HG03558 (cell line): ENCODE results near the gene ACTRT2.

Experiments used
- ATAC-seq: cut with Tn5 transposase; IDR thresholded peaks from one replicate; pipeline ENCODE4 v1.9.1; 2021; ENCODE audit warnings: moderate number of reproducible peaks; ENCODE audit not compliant: unreplicated experiment; ENCODE audit errors: extremely low read depth

ACTRT2 gene

GRCh38 chr1:3021233-3021671 lies at the start of gene ACTRT2:
Gene ACTRT2, plus strand, starts transcription at chr1:3021467. Its CDS starts 220 bp downstream, at chr1:3021687.
- ATAC-seq = no peak

DNA sequence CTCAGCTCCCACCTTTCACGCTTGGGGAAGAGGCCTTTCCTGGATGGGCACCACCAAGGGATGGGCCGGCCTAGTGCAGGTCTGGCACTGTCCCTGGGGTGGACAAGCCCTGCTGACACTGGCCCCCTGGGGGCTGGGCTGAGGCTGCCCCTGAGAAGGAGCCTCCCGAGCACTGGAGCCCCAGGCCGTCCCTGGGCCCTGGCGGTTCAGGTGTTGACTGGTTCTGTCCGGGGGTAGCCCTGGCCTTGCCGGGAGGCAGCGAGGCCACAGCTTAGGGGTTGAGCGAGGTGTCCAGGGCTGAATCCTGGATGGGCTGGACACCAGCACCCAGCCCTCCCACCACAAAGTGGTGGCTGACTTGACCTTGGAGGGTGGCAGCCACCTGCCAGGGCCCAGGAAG lies 49.7 kb upstream of the ACTRT2 start:
- ATAC-seq = no peak

DNA sequence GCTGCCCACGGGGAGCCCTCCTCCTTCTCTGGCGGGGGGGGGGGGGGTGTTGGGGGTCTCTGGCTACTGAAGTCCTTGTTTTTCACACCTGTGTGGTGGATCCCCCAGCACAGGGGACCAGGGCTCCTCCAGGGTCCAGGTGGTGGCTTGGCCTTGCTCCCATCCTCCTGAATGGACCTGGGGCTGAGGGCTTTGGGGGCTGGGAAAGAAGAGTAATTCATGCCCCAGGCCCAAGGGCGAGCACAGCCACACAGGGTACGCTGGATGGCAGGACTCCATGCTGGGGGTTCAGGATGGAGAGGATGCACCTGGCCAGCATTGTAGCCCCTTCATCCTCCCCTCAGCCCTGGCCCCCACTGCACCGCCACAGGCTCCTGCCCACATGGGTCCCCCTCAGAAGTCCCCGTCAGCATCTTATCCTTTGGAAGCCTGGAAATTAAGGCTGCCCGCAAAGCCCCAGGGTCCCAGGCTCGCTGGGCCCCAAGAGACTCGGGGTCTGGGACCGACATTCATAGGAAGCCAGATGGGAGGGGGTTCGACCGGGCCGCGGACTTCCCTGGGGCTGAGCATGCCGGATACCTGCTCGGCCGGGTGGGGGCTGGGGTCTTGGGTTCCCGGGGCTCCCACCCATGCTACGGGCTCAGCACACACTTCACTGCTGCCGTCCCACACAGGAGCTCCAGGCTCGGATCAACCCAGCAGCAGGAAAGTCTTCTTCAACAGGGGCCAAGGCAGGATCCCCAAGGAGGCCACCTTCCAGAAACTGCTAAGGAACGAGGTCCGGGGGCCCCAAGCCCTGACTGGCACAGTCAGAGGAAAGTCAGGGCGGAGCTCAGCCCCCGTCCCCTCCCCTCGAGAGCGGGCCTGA lies 49.0 kb upstream of the ACTRT2 start:
- no peak for ATAC-seq

GRCh38 chr1:2972879-2973575 lies 48.2 kb upstream of the ACTRT2 start:
- ATAC-seq = no peak

- no peak for ATAC-seq
These were observed 47.4 kb upstream of the ACTRT2 start for GRCh38 chr1:2973601-2974593.

- no peak for ATAC-seq
These were observed 46.5 kb upstream of the ACTRT2 start for GRCh38 chr1:2974701-2975301.

DNA sequence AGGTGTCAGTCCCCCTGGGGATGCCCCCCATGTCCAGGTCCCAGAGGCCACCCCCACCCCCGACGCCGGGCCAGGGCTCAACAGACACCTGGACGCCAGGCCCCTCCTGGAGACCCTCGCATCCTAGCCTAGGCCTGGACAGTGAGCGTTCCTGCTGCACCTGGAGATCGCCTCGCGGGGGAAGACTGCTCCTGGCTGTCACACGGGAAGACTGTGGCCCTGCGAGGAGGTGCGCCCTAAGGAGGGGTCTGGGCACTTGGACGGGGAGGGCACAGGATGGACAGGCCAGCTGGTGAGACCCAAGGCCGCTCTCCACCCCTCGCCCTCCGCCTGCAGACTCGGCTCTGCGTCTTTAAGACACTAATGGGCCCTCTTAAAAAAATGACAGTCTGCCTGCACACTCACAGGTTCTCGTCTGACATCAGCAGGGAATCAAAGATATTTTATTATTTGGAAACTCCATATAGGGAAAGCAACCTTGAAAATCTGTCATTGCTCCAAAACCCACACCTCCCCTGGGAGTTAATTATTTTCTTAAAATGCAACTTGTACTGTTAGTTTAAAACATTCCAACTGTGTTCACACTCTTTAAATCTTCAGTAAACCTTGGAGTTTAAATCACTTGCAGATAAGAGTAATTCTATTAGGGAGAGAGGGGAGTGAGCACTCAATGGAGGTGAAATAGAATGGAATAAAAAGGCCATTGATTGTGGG lies 45.6 kb upstream of the ACTRT2 start:
- no peak for ATAC-seq

- no peak for ATAC-seq
These were observed 45.1 kb upstream of the ACTRT2 start for GRCh38 chr1:2976180-2976562.

GRCh38 chr1:2977886-2978611 lies 43.2 kb upstream of the ACTRT2 start:
- ATAC-seq = no peak

GRCh38 chr1:2978691-2979190 lies 42.5 kb upstream of the ACTRT2 start:
- no peak for ATAC-seq

GRCh38 chr1:2979191-2980072 lies 41.8 kb upstream of the ACTRT2 start:
- ATAC-seq = no peak

DNA sequence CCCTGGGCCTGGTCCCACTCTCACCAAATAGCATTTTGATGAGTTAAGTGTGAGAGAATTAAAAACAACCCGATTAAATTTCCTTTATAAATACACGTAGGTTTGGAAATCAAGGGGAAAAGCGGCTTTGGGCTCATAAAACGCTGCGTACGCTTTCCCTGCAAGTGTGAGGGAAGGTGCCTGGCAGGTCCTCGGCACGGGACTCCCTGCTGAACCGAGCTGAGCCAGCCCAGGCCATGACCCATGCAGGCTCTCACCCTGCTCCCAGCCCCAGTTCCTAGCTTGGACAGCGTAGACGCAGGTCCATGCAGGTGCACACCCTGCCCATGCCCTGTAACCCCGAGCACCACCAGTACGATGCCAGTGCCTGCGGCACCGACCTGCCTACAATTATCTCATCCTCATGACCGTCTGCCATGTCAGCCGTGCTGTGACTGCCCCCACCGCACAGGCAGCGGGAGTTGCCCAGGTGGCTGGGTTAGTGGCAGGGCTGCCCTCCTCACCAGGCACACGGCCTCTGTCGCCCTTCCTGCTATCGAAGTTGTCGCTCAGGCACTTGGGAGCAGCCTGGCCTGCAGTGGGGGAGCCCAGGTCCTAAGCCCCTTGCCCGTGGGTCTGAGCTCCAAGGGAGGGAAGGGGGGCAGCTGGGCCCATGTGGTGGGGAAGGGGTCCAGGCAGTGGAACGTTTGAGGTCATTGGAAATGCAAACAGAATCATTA lies 41.0 kb upstream of the ACTRT2 start:
- ATAC-seq = no peak

GRCh38 chr1:2980849-2981248 lies 40.4 kb upstream of the ACTRT2 start:
- ATAC-seq = no peak

- ATAC-seq = no peak
These were observed 39.9 kb upstream of the ACTRT2 start for GRCh38 chr1:2981388-2981787.

- no peak for ATAC-seq
These were observed 39.2 kb upstream of the ACTRT2 start for GRCh38 chr1:2981981-2982614.

GRCh38 chr1:2982615-2983318 lies 38.5 kb upstream of the ACTRT2 start:
- ATAC-seq = no peak
